Measurements from ENCODE around the gene CACNA1A.

DNA sequence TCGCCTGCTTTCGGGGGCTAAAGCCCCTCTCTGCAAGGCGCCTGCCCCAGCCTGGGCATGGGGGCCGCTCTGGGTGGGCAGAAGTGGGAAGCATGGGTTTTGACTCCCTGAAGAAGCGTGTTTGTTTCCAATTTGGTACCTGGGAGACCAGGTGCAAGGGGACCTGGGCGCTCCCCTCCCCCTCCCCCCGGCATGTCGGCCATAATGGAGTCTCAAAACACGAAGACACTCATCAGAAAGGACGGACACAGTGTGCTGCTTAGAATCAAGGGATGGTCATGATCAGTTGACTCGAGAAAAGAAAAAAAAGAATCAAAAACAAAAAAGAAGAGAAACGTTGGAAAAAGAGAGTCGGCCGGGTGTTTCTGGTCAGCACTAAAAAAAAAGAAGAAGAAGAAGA, 279.3 kb downstream of the CACNA1A start:
- TF ChIP-seq, protein P1, sequence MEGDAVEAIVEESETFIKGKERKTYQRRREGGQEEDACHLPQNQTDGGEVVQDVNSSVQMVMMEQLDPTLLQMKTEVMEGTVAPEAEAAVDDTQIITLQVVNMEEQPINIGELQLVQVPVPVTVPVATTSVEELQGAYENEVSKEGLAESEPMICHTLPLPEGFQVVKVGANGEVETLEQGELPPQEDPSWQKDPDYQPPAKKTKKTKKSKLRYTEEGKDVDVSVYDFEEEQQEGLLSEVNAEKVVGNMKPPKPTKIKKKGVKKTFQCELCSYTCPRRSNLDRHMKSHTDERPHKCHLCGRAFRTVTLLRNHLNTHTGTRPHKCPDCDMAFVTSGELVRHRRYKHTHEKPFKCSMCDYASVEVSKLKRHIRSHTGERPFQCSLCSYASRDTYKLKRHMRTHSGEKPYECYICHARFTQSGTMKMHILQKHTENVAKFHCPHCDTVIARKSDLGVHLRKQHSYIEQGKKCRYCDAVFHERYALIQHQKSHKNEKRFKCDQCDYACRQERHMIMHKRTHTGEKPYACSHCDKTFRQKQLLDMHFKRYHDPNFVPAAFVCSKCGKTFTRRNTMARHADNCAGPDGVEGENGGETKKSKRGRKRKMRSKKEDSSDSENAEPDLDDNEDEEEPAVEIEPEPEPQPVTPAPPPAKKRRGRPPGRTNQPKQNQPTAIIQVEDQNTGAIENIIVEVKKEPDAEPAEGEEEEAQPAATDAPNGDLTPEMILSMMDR (IDR thresholded peaks at IDR 0.05): no peak
- TF ChIP-seq POLR2A (IDR thresholded peaks at IDR 0.05): no peak

Data from esophagus squamous epithelium (tissue), 4 donors.